Measurements from ENCODE around the gene MET.
"Not testable (repeated sequence)": the region's sequence is repeated elsewhere in the genome, so short reads cannot be mapped to it uniquely, and the experiment has no call there.

The MET gene

GRCh38 chr7:116812860-116813259 is 140.9 kb downstream of the MET start:
- TF ChIP-seq, protein P1, sequence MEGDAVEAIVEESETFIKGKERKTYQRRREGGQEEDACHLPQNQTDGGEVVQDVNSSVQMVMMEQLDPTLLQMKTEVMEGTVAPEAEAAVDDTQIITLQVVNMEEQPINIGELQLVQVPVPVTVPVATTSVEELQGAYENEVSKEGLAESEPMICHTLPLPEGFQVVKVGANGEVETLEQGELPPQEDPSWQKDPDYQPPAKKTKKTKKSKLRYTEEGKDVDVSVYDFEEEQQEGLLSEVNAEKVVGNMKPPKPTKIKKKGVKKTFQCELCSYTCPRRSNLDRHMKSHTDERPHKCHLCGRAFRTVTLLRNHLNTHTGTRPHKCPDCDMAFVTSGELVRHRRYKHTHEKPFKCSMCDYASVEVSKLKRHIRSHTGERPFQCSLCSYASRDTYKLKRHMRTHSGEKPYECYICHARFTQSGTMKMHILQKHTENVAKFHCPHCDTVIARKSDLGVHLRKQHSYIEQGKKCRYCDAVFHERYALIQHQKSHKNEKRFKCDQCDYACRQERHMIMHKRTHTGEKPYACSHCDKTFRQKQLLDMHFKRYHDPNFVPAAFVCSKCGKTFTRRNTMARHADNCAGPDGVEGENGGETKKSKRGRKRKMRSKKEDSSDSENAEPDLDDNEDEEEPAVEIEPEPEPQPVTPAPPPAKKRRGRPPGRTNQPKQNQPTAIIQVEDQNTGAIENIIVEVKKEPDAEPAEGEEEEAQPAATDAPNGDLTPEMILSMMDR (IDR thresholded peaks at IDR 0.05; ENCODE audit: insufficient read depth, low read depth, low read length, missing control alignments) = no peak
- no peak for DNase-seq (ENCODE audit: low read depth)
- H3K4me3 ChIP-seq (ENCODE audit: low read depth, low read length) = no peak overlapping the region

GRCh38 chr7:116813371-116813770 is 141.4 kb downstream of the MET start:
- not testable (repeated sequence) for H3K4me3 ChIP-seq (ENCODE audit: low read depth, low read length); DNase-seq (ENCODE audit: low read depth)

GRCh38 chr7:116815041-116815440 is 143.0 kb downstream of the MET start:
- no peak overlapping the region for H3K4me3 ChIP-seq (ENCODE audit: low read depth, low read length)
- DNase-seq (ENCODE audit: low read depth) = no peak
- TF ChIP-seq, protein P1 (IDR thresholded peaks at IDR 0.05; ENCODE audit: insufficient read depth, low read depth, low read length, missing control alignments) = no peak

DNA sequence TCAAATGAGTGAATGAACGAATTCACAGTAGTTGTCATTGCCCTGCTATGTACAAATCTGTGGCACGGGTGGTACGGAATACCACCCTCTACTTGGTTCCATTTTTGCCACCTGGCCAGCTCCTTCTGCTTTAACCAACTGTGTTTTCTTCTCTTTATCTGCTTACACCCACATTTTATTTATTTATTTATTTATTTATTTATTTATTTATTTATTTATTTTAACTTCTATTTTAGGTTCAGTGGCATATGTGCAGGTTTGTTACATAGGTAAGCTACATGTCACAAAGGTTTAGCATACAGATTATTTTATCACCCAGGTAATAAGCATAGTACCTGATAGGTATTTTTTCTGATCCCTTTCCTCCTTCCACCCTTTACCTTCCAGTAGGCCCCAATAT is 148.2 kb downstream of the MET start:
- TF ChIP-seq, protein P1 (IDR thresholded peaks at IDR 0.05; ENCODE audit: insufficient read depth, low read depth, low read length, missing control alignments) = no peak
- no peak overlapping the region for H3K4me3 ChIP-seq (ENCODE audit: low read depth, low read length)
- no peak for DNase-seq (ENCODE audit: low read depth)

DNA sequence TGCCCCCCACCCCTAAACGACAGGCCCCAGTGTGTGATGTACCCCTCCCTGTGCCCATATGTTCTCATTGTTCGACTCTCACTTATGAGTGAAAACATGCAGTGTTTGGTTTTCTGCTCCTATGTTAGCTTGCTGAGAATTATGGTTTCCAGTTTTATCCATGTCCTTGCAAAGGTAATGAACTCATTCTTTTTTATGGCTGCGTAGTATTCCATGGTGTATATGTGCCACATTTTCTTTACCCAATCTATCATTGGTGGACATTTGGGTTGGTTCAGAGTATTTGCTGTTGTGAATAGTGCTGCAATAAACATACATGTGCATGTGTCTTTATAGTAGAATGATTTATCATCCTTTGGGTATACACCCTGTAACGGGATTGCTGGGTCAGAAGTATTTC is 149.7 kb downstream of the MET start:
- not testable (repeated sequence) for DNase-seq (ENCODE audit: low read depth); H3K4me3 ChIP-seq (ENCODE audit: low read depth, low read length)

- TF ChIP-seq, protein P1 (IDR thresholded peaks at IDR 0.05; ENCODE audit: insufficient read depth, low read depth, low read length, missing control alignments) = no peak
- H3K4me3 ChIP-seq (ENCODE audit: low read depth, low read length) = no peak overlapping the region
- no peak for DNase-seq (ENCODE audit: low read depth)
Observed at GRCh38 chr7:116824449-116824848, 152.5 kb downstream of the MET start.

DNA sequence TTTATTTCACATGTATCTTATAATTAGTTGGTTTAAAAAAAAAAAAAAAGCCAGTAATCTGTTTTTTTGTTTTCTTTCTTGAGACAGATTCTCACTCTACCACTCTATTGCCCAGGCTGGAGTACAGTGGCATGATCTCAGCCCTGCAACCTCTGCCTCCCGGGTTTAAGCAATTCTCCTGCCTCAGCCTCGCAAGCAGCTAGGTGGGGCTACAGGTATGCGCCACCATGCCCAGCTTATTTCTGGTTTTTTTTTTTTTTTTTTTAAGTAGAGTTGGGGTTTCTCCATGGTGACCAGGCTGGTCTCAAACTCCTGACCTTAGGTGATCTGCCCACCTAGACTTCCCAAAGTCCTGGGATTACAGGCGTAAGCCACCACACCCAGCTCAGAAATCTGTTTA is 156.3 kb downstream of the MET start:
- DNase-seq (ENCODE audit: low read depth) = no peak
- H3K4me3 ChIP-seq (ENCODE audit: low read depth, low read length) = no peak overlapping the region
- TF ChIP-seq, protein P1 (IDR thresholded peaks at IDR 0.05; ENCODE audit: insufficient read depth, low read depth, low read length, missing control alignments) = no peak

GRCh38 chr7:116829041-116829440 is 157.0 kb downstream of the MET start:
- TF ChIP-seq, protein P1 (IDR thresholded peaks at IDR 0.05; ENCODE audit: insufficient read depth, low read depth, low read length, missing control alignments) = no peak
- no peak overlapping the region for H3K4me3 ChIP-seq (ENCODE audit: low read depth, low read length)
- no peak for DNase-seq (ENCODE audit: low read depth)
